Stomach (tissue), 9 donors: Measurements from ENCODE around the gene LONP1. TPM values are rescaled to one million over a fixed set of nuclear protein-coding genes. Genes with fewer than 3 reads are reported as not detected.

Source experiments
- DNase-seq, 2 donors: peaks; one replicate each; pipeline versions ENCODE4 v3.0.0 to v3.0.0-alpha.2; 2013 to 2019
- H3K27ac ChIP-seq, 5 donors: fragments of 200-600 bp in 4 of 5; sonication (generic) in 4 of 5; one replicate each; pipeline ENCODE4 v1.5.1; 2013 to 2019; ENCODE audit warnings: mild to moderate bottlenecking in 1 of 5, moderate library complexity in 1 of 5
- H3K27me3 ChIP-seq, 3 donors: fragments of 200-600 bp; sonication (generic); one replicate each; pipeline ENCODE4 v1.5.1; 2017 to 2019; ENCODE audit warnings: mixed run types in 1 of 3
- H3K36me3 ChIP-seq, 4 donors: fragments of 200-600 bp; sonication (generic); 1 replicate in 3 of 4; 2 replicates in 1 of 4; pipeline ENCODE4 v1.5.1; 2016 to 2019
- H3K4me1 ChIP-seq, 4 donors: fragments of 200-600 bp; sonication (generic); one replicate each; pipeline ENCODE4 v1.5.1; 2016 to 2019
- H3K4me3 ChIP-seq, 4 donors: fragments of 200-600 bp; sonication (generic) in 3 of 4; one replicate each; pipeline ENCODE4 v1.5.1; 2016 to 2019; ENCODE audit warnings: mild to moderate bottlenecking in 1 of 4
- H3K9me3 ChIP-seq, 4 donors: fragments of 200-600 bp; sonication (generic); one replicate each; pipeline ENCODE4 v1.5.1; 2016 to 2019
- CTCF ChIP-seq, 7 experiments: fragments of 450-650 bp in 4 of 7; fragments of 200-600 bp in 3 of 7; sonication (generic) in 3 of 7; IDR thresholded peaks; one replicate each; pipeline ENCODE4 v1.5.1; 2016 to 2019; ENCODE audit warnings: antibody characterized with exemption in 7 of 7, control low read depth in 2 of 7, mild to moderate bottlenecking in 1 of 7
- EP300 ChIP-seq: sonication (generic); formaldehyde crosslinking; IDR thresholded peaks from one replicate; pipeline ENCODE4 v1.6.1; 2017; ENCODE audit warnings: antibody characterized with exemption
- POLR2A ChIP-seq, 4 donors: fragments of 450-650 bp; IDR thresholded peaks; one replicate each; pipeline ENCODE4 v1.6.1; 2016; ENCODE audit warnings: antibody characterized with exemption in 4 of 4, control low read depth in 2 of 4, mild to moderate bottlenecking in 1 of 4, moderate library complexity in 1 of 4
- POLR2AphosphoS5 ChIP-seq, 3 donors: sonication (generic); formaldehyde crosslinking; IDR thresholded peaks; one replicate each; pipeline ENCODE4 v1.6.1; 2016; ENCODE audit warnings: antibody characterized with exemption in 3 of 3
- WGBS, 5 donors: extraction: QIAGEN DNeasy Blood & Tissue Kit in 3 of 5; methylation state at CpG; one replicate each; pipeline versions ENCODE4 v1.1.5 to v1.1.7; 2013 to 2018; 5-methylcytosine and 5-hydroxymethylcytosine counted together
- intact Hi-C: fragments of 100-400 bp; cut with DNase I; formaldehyde crosslinking; loops from one replicate; pipeline ENCODE4 v1.15.1; 2023; ENCODE audit warnings: low total_unique reads
- polyA plus RNA-seq, 3 donors: library from polyadenylated mRNA; stranded (reverse); fragments of 200-250 nt; gene quantifications; one replicate each; pipeline ENCODE4 v1.2.3, GENCODE V29; 2013
- total RNA-seq, 5 donors: library from RNA; depleted of rRNA; stranded (reverse); fragments of >200 nt; gene quantifications; one replicate each; pipeline versions ENCODE4 v1.1.0 to v1.2.3, GENCODE V29; 2014 to 2016
- donor health status: healthy with polysubstance abuse.
- donor health status: Bipolar disorder and iron deficiency.
- donor health status: healthy.

LONP1 gene
- total and polyA plus RNA-seq, 8 donors = 8.8 to 169 (median 42.5) TPM

- Histone ChIP-seq H3K27me3 (no peaks in the 10 kb centered on the region), H3K9me3 (no peaks in the 10 kb centered on the region), H3K36me3 (peaks cover 95 to 100% (median 100%) of the 10 kb centered on the region in 4 donors), H3K27ac (no peak overlapping the region), H3K4me1 (no peaks in the 10 kb centered on the region), H3K4me3 (no peak overlapping the region)
- DNase-seq = no peak
- 96 to 99% (median 98%) methylated on average over 42 of the region's 42 CpGs for WGBS, 5 donors
- no peak for TF ChIP-seq CTCF (IDR thresholded peaks at IDR 0.05)
- intact Hi-C loops = no loop called here
Observed at GRCh38 chr19:5661483-5661882, 58.5 kb downstream of the LONP1 start.

- H3K36me3 ChIP-seq = peaks cover 96 to 100% (median 100%) of the 10 kb centered on the region in 4 donors
- 74 to 85% (median 78%) methylated on average over 5 of the region's 5 CpGs for WGBS, 5 donors
- intact Hi-C loops = no loop called here
- TF ChIP-seq POLR2A (IDR thresholded peaks at IDR 0.05) = no peak
- no peak for TF ChIP-seq POLR2AphosphoS5 (IDR thresholded peaks at IDR 0.05)
- no peaks in the 10 kb centered on the region for H3K27me3 ChIP-seq
- no peak overlapping the region for H3K27ac ChIP-seq
- H3K9me3 ChIP-seq = no peaks in the 10 kb centered on the region
- H3K4me1 ChIP-seq = no peaks in the 10 kb centered on the region
- no peak overlapping the region for H3K4me3 ChIP-seq
- DNase-seq = no peak
Observed at GRCh38 chr19:5655412-5655811, 64.5 kb downstream of the LONP1 start.

- peaks cover 98 to 100% (median 100%) of the 10 kb centered on the region in 4 donors for H3K36me3 ChIP-seq
- no peaks in the 10 kb centered on the region for H3K4me1 ChIP-seq
- no peaks in the 10 kb centered on the region for H3K9me3 ChIP-seq
- intact Hi-C loops = no loop called here
- TF ChIP-seq CTCF (IDR thresholded peaks at IDR 0.05) (no peak), POLR2A (IDR thresholded peaks at IDR 0.05) (no peak), EP300 (no peak), POLR2AphosphoS5 (IDR thresholded peaks at IDR 0.05) (no peak)
- H3K4me3 ChIP-seq = no peak overlapping the region
- DNase-seq = no peak
- no peak overlapping the region for H3K27ac ChIP-seq
- WGBS, 5 donors = 86 to 92% (median 89%) methylated on average over 5 of the region's 5 CpGs
- H3K27me3 ChIP-seq = no peaks in the 10 kb centered on the region
Observed at GRCh38 chr19:5654931-5655330, 65.0 kb downstream of the LONP1 start.

- H3K27me3 ChIP-seq = no peaks in the 10 kb centered on the region
- intact Hi-C loops = no loop called here
- peaks cover 90 to 93% (median 93%) of the 10 kb centered on the region in 4 donors for H3K36me3 ChIP-seq
- no peak for TF ChIP-seq EP300
- TF ChIP-seq CTCF (IDR thresholded peaks at IDR 0.05) = no peak
- no peak for TF ChIP-seq POLR2AphosphoS5 (IDR thresholded peaks at IDR 0.05)
- H3K9me3 ChIP-seq = no peaks in the 10 kb centered on the region
- no peaks in the 10 kb centered on the region for H3K4me1 ChIP-seq
- H3K4me3 ChIP-seq = no peak overlapping the region
- WGBS, 5 donors = 89 to 95% (median 93%) methylated on average over 9 to 10 of the region's 10 CpGs
- H3K27ac ChIP-seq = no peak overlapping the region
- no peak for DNase-seq
Observed at GRCh38 chr19:5652261-5652660, 67.7 kb downstream of the LONP1 start.

- intact Hi-C loops = no loop called here
- Histone ChIP-seq H3K27me3 (no peaks in the 10 kb centered on the region), H3K36me3 (peaks cover 92 to 93% (median 93%) of the 10 kb centered on the region in 4 donors), H3K4me3 (no peak overlapping the region), H3K9me3 (no peaks in the 10 kb centered on the region), H3K27ac (no peak overlapping the region), H3K4me1 (no peaks in the 10 kb centered on the region)
- no peak for DNase-seq
- WGBS, 5 donors = 69 to 100% (median 97%) methylated on average over 3 to 5 of the region's 5 CpGs
- no peak for TF ChIP-seq CTCF (IDR thresholded peaks at IDR 0.05)
- TF ChIP-seq EP300 = no peak
- TF ChIP-seq POLR2A (IDR thresholded peaks at IDR 0.05) = no peak
- no peak for TF ChIP-seq POLR2AphosphoS5 (IDR thresholded peaks at IDR 0.05)
Observed at GRCh38 chr19:5651361-5651760, 68.6 kb downstream of the LONP1 start.
